Activated naive CD8-positive, alpha-beta T cell treated with anti-CD3 and anti-CD28 coated beads, Interleukin-2, amount 50 U/mL, for 24 hours (primary cell): ENCODE data around the gene MAP10.
A peak's percentile ranks its signal among the peaks of the same experiment; 100 is the strongest.
"Not testable (repeated sequence)": the region's sequence is repeated elsewhere in the genome, so short reads cannot be mapped to it uniquely, and the experiment has no call there.

ENCODE experiments used
- ATAC-seq: fragments of 150-1000 bp; cut with Tn5 transposase; one replicate; pipeline ENCODE4 v1.10.0; 2021
- DNase-seq: peaks from one replicate; pipeline ENCODE4 v3.0.0; 2021
- H3K27ac Mint-ChIP-seq: one replicate; pipeline ENCODE4 v1.8.0; 2021; ENCODE audit warnings: mild to moderate bottlenecking, mixed read lengths
- H3K27me3 Mint-ChIP-seq: one replicate; pipeline ENCODE4 v1.8.0; 2021; ENCODE audit warnings: mixed read lengths
- H3K36me3 Mint-ChIP-seq: one replicate; pipeline ENCODE4 v1.8.0; 2021; ENCODE audit warnings: low read depth, mixed read lengths
- H3K4me1 Mint-ChIP-seq: one replicate; pipeline ENCODE4 v1.8.0; 2021; ENCODE audit warnings: mixed read lengths
- H3K4me3 Mint-ChIP-seq: one replicate; pipeline ENCODE4 v1.8.0; 2021; ENCODE audit warnings: mild to moderate bottlenecking, moderate library complexity, mixed read lengths
- H3K9me3 Mint-ChIP-seq: one replicate; pipeline ENCODE4 v1.8.0; 2021; ENCODE audit warnings: mixed read lengths

Gene MAP10

GRCh38 chr1:232785630-232786029 lies 19.6 kb upstream of the MAP10 start:
- not testable (repeated sequence) for H3K4me1 Mint-ChIP-seq, H3K27me3 Mint-ChIP-seq, H3K27ac Mint-ChIP-seq, DNase-seq, H3K4me3 Mint-ChIP-seq, H3K9me3 Mint-ChIP-seq, ATAC-seq, H3K36me3 Mint-ChIP-seq

GRCh38 chr1:232786845-232787455 lies 18.3 kb upstream of the MAP10 start:
- H3K4me1 Mint-ChIP-seq, result peaks cover 10% of the 10 kb centered on the region
- no peaks in the 10 kb centered on the region for H3K27me3 Mint-ChIP-seq
- DNase-seq (no peak), ATAC-seq (no peak)
- H3K27ac Mint-ChIP-seq, result no peak overlapping the region
- H3K9me3 Mint-ChIP-seq, result no peaks in the 10 kb centered on the region
- no peak overlapping the region for H3K4me3 Mint-ChIP-seq
- H3K36me3 Mint-ChIP-seq, result no peaks in the 10 kb centered on the region

- Mint-ChIP-seq H3K36me3 (no peaks in the 10 kb centered on the region), H3K4me3 (no peak overlapping the region), H3K4me1 (peaks cover 19% of the 10 kb centered on the region), H3K27ac (no peak overlapping the region), H3K27me3 (no peaks in the 10 kb centered on the region), H3K9me3 (peaks cover 4% of the 10 kb centered on the region)
- ATAC-seq (no peak), DNase-seq (no peak)
Measured at GRCh38 chr1:232788235-232788872, 16.9 kb upstream of the MAP10 start.

- Mint-ChIP-seq H3K36me3 (no peaks in the 10 kb centered on the region), H3K27ac (no peak overlapping the region), H3K27me3 (no peaks in the 10 kb centered on the region), H3K4me1 (peaks cover 28% of the 10 kb centered on the region), H3K9me3 (peaks cover 4% of the 10 kb centered on the region), H3K4me3 (no peak overlapping the region)
- ATAC-seq, result no peak
- DNase-seq, result no peak
Measured at GRCh38 chr1:232789651-232790050, 15.6 kb upstream of the MAP10 start.

DNA sequence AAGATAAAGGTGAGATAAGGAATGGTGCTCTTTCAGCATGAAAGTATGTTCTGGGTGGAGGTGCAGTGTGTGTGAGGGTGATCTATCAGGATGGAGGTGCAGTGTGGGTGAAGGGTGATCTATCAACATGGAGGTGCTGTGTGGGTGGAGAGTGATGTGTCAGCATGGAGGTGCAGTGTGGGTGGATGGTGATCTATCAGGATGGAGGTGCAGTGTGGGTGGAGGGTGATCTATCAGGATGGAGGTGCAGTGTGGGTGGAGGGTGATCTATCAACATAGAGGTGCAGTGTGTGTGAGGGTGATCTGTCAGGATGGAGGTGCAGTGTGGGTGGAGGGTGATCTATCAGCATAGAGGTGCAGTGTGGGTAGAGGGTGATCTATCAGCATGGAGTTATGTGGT lies 12.3 kb upstream of the MAP10 start:
- Mint-ChIP-seq H3K9me3 (peaks cover 4% of the 10 kb centered on the region), H3K36me3 (no peaks in the 10 kb centered on the region), H3K4me1 (peaks cover 19% of the 10 kb centered on the region), H3K27me3 (no peaks in the 10 kb centered on the region), H3K27ac (no peak overlapping the region), H3K4me3 (no peak overlapping the region)
- ATAC-seq (no peak), DNase-seq (no peak)

DNA sequence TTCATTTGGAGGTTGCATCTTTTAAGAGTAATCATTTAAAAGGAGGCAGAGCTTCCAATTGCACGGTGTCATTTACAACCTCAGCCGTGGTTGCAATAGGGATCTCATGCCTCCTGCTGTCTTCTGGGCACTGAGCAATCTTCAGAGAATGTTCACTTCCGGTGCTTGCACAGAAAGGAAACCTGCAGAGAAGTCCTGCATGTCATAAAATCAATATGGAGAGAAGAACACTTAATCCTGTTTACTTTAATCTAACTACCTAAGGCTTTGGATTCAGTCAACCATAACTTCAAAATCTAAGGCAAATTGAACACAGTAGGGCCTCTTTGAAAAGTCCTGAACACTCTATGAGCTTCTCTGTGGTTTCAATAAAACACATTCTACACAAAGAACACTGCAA lies 11.3 kb upstream of the MAP10 start:
- peaks cover 4% of the 10 kb centered on the region for H3K9me3 Mint-ChIP-seq
- no peaks in the 10 kb centered on the region for H3K27me3 Mint-ChIP-seq
- DNase-seq (no peak), ATAC-seq (peak; percentile 65)
- no peaks in the 10 kb centered on the region for H3K36me3 Mint-ChIP-seq
- H3K4me1 Mint-ChIP-seq, result peaks cover 19% of the 10 kb centered on the region
- no peak overlapping the region for H3K27ac Mint-ChIP-seq
- H3K4me3 Mint-ChIP-seq, result no peak overlapping the region

- ATAC-seq (no peak), DNase-seq (no peak)
- no peaks in the 10 kb centered on the region for H3K27me3 Mint-ChIP-seq
- no peaks in the 10 kb centered on the region for H3K36me3 Mint-ChIP-seq
- H3K9me3 Mint-ChIP-seq, result peaks cover 4% of the 10 kb centered on the region
- no peak overlapping the region for H3K27ac Mint-ChIP-seq
- H3K4me1 Mint-ChIP-seq, result peaks cover 19% of the 10 kb centered on the region
- no peak overlapping the region for H3K4me3 Mint-ChIP-seq
Measured at GRCh38 chr1:232795497-232796053, 9.6 kb upstream of the MAP10 start.

DNA sequence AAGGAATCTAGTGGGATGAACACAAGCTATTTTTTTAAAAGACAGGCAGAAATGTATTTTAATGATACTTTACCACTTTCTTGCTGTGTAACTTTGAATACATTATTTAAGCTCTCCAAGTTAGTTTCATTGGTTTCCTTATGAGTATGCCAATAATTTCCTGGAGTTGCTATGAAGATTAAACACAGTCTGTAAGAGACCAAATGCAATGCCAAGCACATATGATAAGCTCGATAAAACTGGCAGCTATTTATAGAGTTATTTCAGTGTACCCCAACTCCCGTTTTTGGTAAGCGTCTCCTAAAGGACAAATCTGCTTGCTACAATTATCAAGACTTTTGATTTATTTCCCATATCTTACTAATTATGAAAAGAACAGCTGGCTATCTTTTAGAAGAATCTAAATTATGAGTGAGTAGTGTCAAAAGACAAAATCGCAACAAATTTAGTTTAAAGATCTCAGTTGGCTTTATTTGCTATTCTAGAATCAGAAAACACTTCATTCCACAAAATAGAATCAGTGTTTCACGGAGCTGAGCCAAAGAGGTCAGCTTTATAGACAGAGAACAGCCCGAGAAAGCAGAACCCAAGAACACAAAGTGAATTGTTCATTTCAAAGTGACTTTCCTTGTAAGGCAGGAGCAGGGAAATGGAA lies 7.2 kb upstream of the MAP10 start:
- no peak overlapping the region for H3K4me3 Mint-ChIP-seq
- H3K27ac Mint-ChIP-seq, result no peak overlapping the region
- no peak for ATAC-seq
- DNase-seq, result no peak
- peaks cover 13% of the 10 kb centered on the region for H3K4me1 Mint-ChIP-seq
- peaks cover under 1% of the 10 kb centered on the region for H3K9me3 Mint-ChIP-seq
- no peaks in the 10 kb centered on the region for H3K27me3 Mint-ChIP-seq
- H3K36me3 Mint-ChIP-seq, result no peaks in the 10 kb centered on the region

GRCh38 chr1:232798920-232799319 lies 6.3 kb upstream of the MAP10 start:
- no peaks in the 10 kb centered on the region for H3K36me3 Mint-ChIP-seq
- no peaks in the 10 kb centered on the region for H3K27me3 Mint-ChIP-seq
- ATAC-seq (no peak), DNase-seq (no peak)
- no peaks in the 10 kb centered on the region for H3K9me3 Mint-ChIP-seq
- no peak overlapping the region for H3K4me3 Mint-ChIP-seq
- no peak overlapping the region for H3K27ac Mint-ChIP-seq
- H3K4me1 Mint-ChIP-seq, result peaks cover 4% of the 10 kb centered on the region

DNA sequence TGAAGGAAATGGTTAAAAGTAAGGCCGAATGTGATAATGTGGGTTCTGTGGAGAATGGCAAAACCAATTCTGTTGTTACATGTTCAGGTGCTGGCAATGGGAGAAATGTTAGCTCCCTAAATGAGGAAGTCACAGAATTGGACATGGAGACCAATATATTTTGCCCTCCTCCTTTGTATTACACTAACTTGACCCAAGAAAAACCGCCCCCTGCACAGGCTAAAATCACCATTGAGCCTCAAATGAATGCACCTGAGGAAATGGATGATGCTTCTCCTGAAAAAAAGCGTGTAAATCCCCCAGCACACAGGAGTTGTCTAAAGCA lies 932 bp downstream of the MAP10 start:
- DNase-seq (no peak), ATAC-seq (no peak)
- H3K4me3 Mint-ChIP-seq, result peak overlapping the region; percentile 84
- peaks cover 21% of the 10 kb centered on the region for H3K4me1 Mint-ChIP-seq
- peaks cover 20% of the 10 kb centered on the region for H3K36me3 Mint-ChIP-seq
- peak overlapping the region; percentile 57 for H3K27ac Mint-ChIP-seq
- H3K27me3 Mint-ChIP-seq, result no peaks in the 10 kb centered on the region
- H3K9me3 Mint-ChIP-seq, result peaks cover 28% of the 10 kb centered on the region

DNA sequence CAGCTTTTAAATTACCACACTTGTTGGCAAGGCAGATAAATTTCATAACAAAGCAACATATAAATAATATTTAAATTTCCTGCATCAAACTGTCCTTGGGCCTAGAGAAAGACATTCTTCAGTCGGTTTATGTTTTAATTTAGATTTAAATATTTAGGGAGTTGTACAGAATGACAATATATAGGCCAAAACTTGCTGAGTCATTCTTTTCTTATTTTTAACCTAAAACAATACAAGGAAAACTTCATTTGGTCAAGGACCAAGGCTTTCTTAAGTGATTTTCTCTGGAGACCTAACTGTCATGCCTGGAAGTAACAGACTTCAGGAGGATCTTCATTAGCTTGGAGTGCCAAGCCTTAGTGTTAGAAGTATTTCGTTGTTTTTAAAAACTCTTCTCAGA lies 5.6 kb downstream of the MAP10 start:
- no peak overlapping the region for H3K27ac Mint-ChIP-seq
- peaks cover 46% of the 10 kb centered on the region for H3K9me3 Mint-ChIP-seq
- H3K4me3 Mint-ChIP-seq, result no peak overlapping the region
- no peaks in the 10 kb centered on the region for H3K27me3 Mint-ChIP-seq
- DNase-seq, result no peak
- H3K36me3 Mint-ChIP-seq, result peaks cover 13% of the 10 kb centered on the region
- peaks cover 10% of the 10 kb centered on the region for H3K4me1 Mint-ChIP-seq
- no peak for ATAC-seq

- Mint-ChIP-seq H3K27ac (no peak overlapping the region), H3K27me3 (no peaks in the 10 kb centered on the region), H3K4me1 (no peaks in the 10 kb centered on the region), H3K9me3 (peaks cover 34% of the 10 kb centered on the region), H3K4me3 (no peak overlapping the region), H3K36me3 (peaks cover 2% of the 10 kb centered on the region)
- DNase-seq, result no peak
- no peak for ATAC-seq
Measured at GRCh38 chr1:232812560-232812959, 7.3 kb downstream of the MAP10 start.

DNA sequence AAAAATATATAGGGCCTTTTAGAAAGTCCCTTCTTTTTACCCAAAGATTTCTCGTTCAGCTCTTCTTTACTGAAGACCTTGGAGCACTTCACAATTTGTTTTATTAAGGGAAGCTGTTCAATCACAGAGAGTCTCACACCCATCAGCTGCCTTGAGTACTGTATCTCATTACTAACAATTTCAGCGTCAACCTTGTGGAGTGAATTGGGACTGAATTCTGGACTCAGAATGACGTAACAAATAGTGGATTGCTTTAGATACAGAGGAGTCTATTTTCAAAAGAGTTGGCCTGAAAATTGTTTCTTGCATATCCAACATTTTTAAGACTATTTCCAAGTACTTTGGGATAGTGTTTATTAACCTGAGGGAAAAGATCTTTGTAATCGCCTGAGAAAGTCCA lies 7.9 kb downstream of the MAP10 start:
- ATAC-seq, result no peak
- no peaks in the 10 kb centered on the region for H3K27me3 Mint-ChIP-seq
- no peak overlapping the region for H3K4me3 Mint-ChIP-seq
- H3K36me3 Mint-ChIP-seq, result no peaks in the 10 kb centered on the region
- no peak overlapping the region for H3K27ac Mint-ChIP-seq
- no peaks in the 10 kb centered on the region for H3K4me1 Mint-ChIP-seq
- DNase-seq, result no peak
- H3K9me3 Mint-ChIP-seq, result peaks cover 31% of the 10 kb centered on the region

GRCh38 chr1:232813760-232814159 lies 8.5 kb downstream of the MAP10 start:
- Mint-ChIP-seq H3K27ac (no peak overlapping the region), H3K9me3 (peaks cover 28% of the 10 kb centered on the region), H3K36me3 (no peaks in the 10 kb centered on the region), H3K27me3 (no peaks in the 10 kb centered on the region), H3K4me3 (no peak overlapping the region), H3K4me1 (no peaks in the 10 kb centered on the region)
- DNase-seq (no peak), ATAC-seq (no peak)

DNA sequence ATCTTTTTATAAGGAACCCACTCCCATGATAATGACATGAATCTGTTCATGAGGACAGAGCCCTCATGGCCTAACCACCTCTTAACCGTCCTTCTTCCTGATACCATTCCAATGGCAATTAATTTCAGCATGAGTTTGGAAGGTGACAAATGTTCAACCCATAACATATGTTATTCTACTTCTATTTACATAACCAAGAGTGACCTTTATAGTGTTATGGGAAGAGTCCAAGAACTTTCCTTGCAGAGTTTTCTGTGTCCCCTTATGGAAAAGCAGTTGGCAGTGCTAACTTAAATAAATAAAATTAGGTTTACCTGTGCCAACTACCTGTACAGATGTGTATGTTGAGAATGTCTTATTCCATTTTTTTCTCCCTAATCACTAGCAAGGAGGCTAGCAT lies 11.1 kb downstream of the MAP10 start:
- Mint-ChIP-seq H3K4me3 (no peak overlapping the region), H3K27ac (no peak overlapping the region), H3K27me3 (no peaks in the 10 kb centered on the region), H3K4me1 (no peaks in the 10 kb centered on the region), H3K36me3 (no peaks in the 10 kb centered on the region), H3K9me3 (peaks cover 16% of the 10 kb centered on the region)
- no peak for DNase-seq
- ATAC-seq, result no peak
